NCI-H187 treated with DMSO at 0.1 percent for 48 hours (cell line): ENCODE measurements around the gene ATG5.

Experiments
- DNase-seq: peaks from one replicate; lab custom pipeline; 2025; lab: John Stamatoyannopoulos, UW

The ATG5 gene

GRCh38 chr6:106325336-106326178 lies at the start of gene ATG5:
Gene ATG5, minus strand, starts transcription at chr6:106325760. Its CDS starts 9,552 bp downstream, at chr6:106316208.
- DNase-seq: peak; percentile 82

- DNase-seq: no peak
Measured at GRCh38 chr6:106373502-106374239, 48.1 kb upstream of the ATG5 start.

- DNase-seq: no peak
Measured at GRCh38 chr6:106372838-106373501, 47.4 kb upstream of the ATG5 start.

GRCh38 chr6:106370639-106371038 lies 45.1 kb upstream of the ATG5 start:
- no peak for DNase-seq

- no peak for DNase-seq
Measured at GRCh38 chr6:106369739-106370138, 44.2 kb upstream of the ATG5 start.

GRCh38 chr6:106363401-106364138 lies 38.0 kb upstream of the ATG5 start:
- no peak for DNase-seq

GRCh38 chr6:106360989-106361430 lies 35.5 kb upstream of the ATG5 start:
- DNase-seq: no peak

GRCh38 chr6:106360410-106360988 lies 34.9 kb upstream of the ATG5 start, which contains the start of gene CRYBG1:
Gene CRYBG1, plus strand, starts transcription at chr6:106360717. Its CDS starts 192 bp downstream, at chr6:106360909.
- DNase-seq: peak; percentile 28

GRCh38 chr6:106359959-106360409 lies 34.4 kb upstream of the ATG5 start:
- DNase-seq: no peak

- DNase-seq: no peak
Measured at GRCh38 chr6:106356378-106356777, 30.8 kb upstream of the ATG5 start.

GRCh38 chr6:106347219-106347618 lies 21.7 kb upstream of the ATG5 start:
- DNase-seq: no peak

- peak; percentile 12 for DNase-seq
Measured at GRCh38 chr6:106339334-106340029, 13.9 kb upstream of the ATG5 start.

GRCh38 chr6:106334646-106335448 lies 9.3 kb upstream of the ATG5 start:
- no peak for DNase-seq

GRCh38 chr6:106324726-106325335 lies 729 bp downstream of the ATG5 start:
- DNase-seq: no peak

GRCh38 chr6:106321940-106322339 lies 3.6 kb downstream of the ATG5 start:
- DNase-seq: no peak

GRCh38 chr6:106318851-106319250 lies 6.7 kb downstream of the ATG5 start:
- no peak for DNase-seq

GRCh38 chr6:106318061-106318460 lies 7.5 kb downstream of the ATG5 start:
- no peak for DNase-seq

- no peak for DNase-seq
Measured at GRCh38 chr6:106316375-106316766, 9.2 kb downstream of the ATG5 start.

- DNase-seq: peak; percentile 6
Measured at GRCh38 chr6:106315765-106316374, 9.7 kb downstream of the ATG5 start.
